ENCODE results near the gene CYSLTR2.
"Not testable (repeated sequence)": the region's sequence is repeated elsewhere in the genome, so short reads cannot be mapped to it uniquely, and the experiment has no call there.

CYSLTR2 gene

DNA sequence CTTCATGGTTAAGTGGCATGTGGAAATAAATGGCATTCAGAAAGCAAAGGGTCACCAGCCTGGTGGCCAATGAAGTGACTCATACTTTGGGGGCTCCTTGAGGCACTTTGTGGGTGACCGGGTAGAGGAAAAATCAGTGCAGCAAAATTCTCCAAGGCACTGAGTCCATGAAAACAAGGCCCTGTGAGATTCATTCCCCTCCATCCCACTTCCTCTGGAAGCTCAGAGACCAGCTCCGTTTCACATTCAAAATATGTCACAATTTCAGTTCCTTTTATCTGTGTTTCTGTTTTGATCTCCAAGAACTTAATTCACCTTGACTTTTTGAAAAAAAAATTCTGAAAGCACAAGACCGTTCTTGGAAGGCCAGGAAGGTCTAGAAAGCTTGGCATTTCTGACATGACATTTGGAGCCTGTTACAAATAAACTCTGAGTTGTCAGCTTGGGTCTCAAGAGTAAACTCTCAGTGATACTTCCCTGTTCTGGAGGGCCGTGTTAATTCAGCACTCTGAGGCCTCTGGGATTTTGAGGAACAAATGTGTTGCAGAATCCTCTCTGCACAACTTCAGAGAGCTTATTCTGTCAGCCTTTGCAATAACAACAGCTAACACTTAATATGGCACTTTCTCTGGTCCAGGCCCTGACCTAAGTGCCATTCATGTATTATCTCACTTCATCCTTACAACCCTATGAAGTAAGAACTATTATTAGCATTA, 6.8 kb downstream of the CYSLTR2 start:
- DNase-seq (ENCODE audit: low read depth) = no peak
- TF ChIP-seq, protein P1, sequence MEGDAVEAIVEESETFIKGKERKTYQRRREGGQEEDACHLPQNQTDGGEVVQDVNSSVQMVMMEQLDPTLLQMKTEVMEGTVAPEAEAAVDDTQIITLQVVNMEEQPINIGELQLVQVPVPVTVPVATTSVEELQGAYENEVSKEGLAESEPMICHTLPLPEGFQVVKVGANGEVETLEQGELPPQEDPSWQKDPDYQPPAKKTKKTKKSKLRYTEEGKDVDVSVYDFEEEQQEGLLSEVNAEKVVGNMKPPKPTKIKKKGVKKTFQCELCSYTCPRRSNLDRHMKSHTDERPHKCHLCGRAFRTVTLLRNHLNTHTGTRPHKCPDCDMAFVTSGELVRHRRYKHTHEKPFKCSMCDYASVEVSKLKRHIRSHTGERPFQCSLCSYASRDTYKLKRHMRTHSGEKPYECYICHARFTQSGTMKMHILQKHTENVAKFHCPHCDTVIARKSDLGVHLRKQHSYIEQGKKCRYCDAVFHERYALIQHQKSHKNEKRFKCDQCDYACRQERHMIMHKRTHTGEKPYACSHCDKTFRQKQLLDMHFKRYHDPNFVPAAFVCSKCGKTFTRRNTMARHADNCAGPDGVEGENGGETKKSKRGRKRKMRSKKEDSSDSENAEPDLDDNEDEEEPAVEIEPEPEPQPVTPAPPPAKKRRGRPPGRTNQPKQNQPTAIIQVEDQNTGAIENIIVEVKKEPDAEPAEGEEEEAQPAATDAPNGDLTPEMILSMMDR (IDR thresholded peaks at IDR 0.05; ENCODE audit: control insufficient read depth, insufficient read depth, low read depth, low read length, missing control alignments) = no peak
- H3K4me3 ChIP-seq (ENCODE audit: control insufficient read depth, low read depth, low read length) = no peak overlapping the region

- H3K4me3 ChIP-seq (ENCODE audit: control insufficient read depth, low read depth, low read length) = no peak overlapping the region
- TF ChIP-seq, protein P1 (IDR thresholded peaks at IDR 0.05; ENCODE audit: control insufficient read depth, insufficient read depth, low read depth, low read length, missing control alignments) = no peak
- DNase-seq (ENCODE audit: low read depth) = no peak
These were observed 7.4 kb downstream of the CYSLTR2 start for GRCh38 chr13:48661107-48661506.

- TF ChIP-seq, protein P1 (IDR thresholded peaks at IDR 0.05; ENCODE audit: control insufficient read depth, insufficient read depth, low read depth, low read length, missing control alignments) = no peak
- no peak overlapping the region for H3K4me3 ChIP-seq (ENCODE audit: control insufficient read depth, low read depth, low read length)
- no peak for DNase-seq (ENCODE audit: low read depth)
These were observed 8.5 kb downstream of the CYSLTR2 start for GRCh38 chr13:48662226-48662625.

GRCh38 chr13:48667136-48667535, 13.4 kb downstream of the CYSLTR2 start:
- H3K4me3 ChIP-seq (ENCODE audit: control insufficient read depth, low read depth, low read length) = no peak overlapping the region
- TF ChIP-seq, protein P1 (IDR thresholded peaks at IDR 0.05; ENCODE audit: control insufficient read depth, insufficient read depth, low read depth, low read length, missing control alignments) = no peak
- DNase-seq (ENCODE audit: low read depth) = no peak

DNA sequence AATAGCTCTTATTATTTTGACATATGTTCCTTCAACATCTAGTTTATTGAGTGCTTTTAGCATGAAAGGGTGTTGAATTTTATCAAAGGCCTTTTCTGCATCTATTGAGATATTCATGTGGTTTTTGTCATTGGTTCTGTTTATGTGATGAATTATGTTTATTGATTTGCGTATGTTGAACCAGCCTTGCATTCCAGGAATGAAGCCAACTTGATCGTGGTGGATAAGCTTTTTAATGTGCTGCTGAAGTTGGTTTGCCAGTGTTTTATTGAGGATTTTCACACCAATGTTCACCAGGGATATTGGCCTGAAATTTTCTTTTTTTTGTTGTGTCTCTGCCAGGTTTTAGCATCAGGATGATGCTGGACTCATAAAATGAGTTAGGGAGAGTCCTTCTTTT, 17.7 kb downstream of the CYSLTR2 start:
- H3K4me3 ChIP-seq (ENCODE audit: control insufficient read depth, low read depth, low read length); DNase-seq (ENCODE audit: low read depth): not testable (repeated sequence)

- no peak overlapping the region for H3K4me3 ChIP-seq (ENCODE audit: control insufficient read depth, low read depth, low read length)
- TF ChIP-seq, protein P1 (IDR thresholded peaks at IDR 0.05; ENCODE audit: control insufficient read depth, insufficient read depth, low read depth, low read length, missing control alignments) = no peak
- no peak for DNase-seq (ENCODE audit: low read depth)
These were observed 21.5 kb downstream of the CYSLTR2 start for GRCh38 chr13:48675247-48675646.

DNA sequence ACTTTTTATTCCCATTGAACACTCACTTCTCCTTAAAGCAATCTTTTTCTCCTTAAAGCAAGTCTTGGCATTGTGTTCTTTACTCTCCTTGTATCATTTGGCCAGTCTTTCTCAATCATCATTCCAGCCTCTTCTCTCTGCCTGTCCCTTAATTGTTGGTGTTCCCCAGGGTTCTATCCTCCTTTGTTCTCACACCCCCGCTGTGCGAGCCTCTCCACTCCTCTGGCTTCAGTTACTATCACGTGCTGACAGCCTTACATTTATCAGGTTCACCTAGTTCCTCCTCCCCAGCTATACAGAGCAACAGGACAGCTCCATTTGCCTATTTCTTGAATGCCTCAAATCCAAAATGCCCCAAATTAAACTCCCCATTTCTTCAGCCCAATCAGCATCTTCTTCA, 24.6 kb downstream of the CYSLTR2 start:
- DNase-seq (ENCODE audit: low read depth) = no peak
- H3K4me3 ChIP-seq (ENCODE audit: control insufficient read depth, low read depth, low read length) = no peak overlapping the region
- TF ChIP-seq, protein P1 (IDR thresholded peaks at IDR 0.05; ENCODE audit: control insufficient read depth, insufficient read depth, low read depth, low read length, missing control alignments) = no peak
